ENCODE measurements around the gene MSMO1. TPM values are rescaled to one million over a fixed set of nuclear protein-coding genes. Genes with fewer than 3 reads are reported as not detected.

Gene MSMO1
- total and polyA plus RNA-seq, 11 donors = 6.0 to 28.4 (median 13.2) TPM

DNA sequence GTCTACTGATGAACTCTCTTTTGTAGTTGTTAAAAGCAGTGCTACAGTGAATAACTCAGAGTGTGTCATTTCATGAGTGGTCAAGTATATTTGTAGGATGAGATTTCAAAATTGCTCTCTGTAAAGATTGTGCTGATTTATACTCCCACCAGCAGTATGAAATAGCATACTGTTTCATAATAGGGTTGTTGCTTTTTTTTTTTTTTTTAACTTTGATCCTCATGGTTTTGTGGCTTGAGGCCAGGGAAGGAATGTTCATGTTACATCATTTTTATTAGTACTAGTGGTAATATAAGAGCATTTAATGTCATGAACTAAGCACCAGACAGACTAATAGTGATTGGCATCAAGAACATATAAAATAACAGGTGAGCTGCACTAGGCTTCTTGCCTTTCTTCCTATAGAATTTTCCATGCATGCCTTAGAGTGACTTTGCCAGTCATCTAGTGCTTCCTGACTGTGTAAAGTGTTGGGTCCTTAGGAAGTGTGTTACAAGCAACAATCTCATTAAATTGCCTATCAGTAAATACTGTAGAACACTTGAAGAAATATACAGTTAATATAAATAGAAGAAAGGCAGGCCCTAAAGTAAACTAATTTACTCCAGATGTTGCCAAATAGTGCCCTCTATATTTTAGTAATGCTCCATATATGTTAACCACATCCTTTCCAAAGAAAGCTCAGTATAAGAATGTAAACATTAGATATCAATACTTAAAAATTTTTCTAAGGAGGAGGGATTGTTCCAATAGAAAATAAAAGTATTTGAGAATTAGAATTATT, 38.6 kb upstream of the MSMO1 start:
- ATAC-seq = peak in 1 of 4 donors; percentile 55
- Histone ChIP-seq H3K27ac (no peak overlapping the region), H3K4me3 (no peak overlapping the region), H3K36me3 (no peaks in the 10 kb centered on the region), H3K27me3 (no peaks in the 10 kb centered on the region), H3K9me3 (no peaks in the 10 kb centered on the region), H3K4me1 (peaks cover 0 to 35% (median 0%) of the 10 kb centered on the region in 12 donors)
- TF ChIP-seq, protein P1, sequence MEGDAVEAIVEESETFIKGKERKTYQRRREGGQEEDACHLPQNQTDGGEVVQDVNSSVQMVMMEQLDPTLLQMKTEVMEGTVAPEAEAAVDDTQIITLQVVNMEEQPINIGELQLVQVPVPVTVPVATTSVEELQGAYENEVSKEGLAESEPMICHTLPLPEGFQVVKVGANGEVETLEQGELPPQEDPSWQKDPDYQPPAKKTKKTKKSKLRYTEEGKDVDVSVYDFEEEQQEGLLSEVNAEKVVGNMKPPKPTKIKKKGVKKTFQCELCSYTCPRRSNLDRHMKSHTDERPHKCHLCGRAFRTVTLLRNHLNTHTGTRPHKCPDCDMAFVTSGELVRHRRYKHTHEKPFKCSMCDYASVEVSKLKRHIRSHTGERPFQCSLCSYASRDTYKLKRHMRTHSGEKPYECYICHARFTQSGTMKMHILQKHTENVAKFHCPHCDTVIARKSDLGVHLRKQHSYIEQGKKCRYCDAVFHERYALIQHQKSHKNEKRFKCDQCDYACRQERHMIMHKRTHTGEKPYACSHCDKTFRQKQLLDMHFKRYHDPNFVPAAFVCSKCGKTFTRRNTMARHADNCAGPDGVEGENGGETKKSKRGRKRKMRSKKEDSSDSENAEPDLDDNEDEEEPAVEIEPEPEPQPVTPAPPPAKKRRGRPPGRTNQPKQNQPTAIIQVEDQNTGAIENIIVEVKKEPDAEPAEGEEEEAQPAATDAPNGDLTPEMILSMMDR (IDR thresholded peaks at IDR 0.05) = no peak
- TF ChIP-seq POLR2A (IDR thresholded peaks at IDR 0.05) = no peak
- DNase-seq = no peak
- intact Hi-C loops (cut with DNase I) = no loop called here

DNA sequence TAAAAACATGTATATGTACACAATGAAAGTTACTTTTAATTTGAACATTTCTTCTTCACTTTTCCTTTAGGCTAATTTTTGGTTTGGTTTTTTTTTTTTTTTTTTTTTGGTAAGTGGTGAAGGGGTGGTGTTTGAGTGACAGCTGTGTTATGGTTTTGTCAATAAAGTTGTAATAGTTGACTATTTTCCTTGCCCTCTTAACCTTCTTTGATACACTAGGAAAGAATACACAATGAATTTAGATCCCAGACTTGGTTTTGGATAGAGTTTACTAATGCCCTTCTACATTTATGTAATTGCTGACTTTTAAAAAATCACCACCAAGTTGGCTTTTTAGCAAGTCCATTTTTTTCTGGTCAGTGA, 38.1 kb upstream of the MSMO1 start:
- Histone ChIP-seq H3K4me1 (peaks cover 0 to 41% (median 0%) of the 10 kb centered on the region in 12 donors), H3K27ac (no peak overlapping the region), H3K9me3 (no peaks in the 10 kb centered on the region), H3K27me3 (no peaks in the 10 kb centered on the region), H3K4me3 (no peak overlapping the region), H3K36me3 (no peaks in the 10 kb centered on the region)
- ATAC-seq = no peak
- DNase-seq = no peak
- intact Hi-C loops (cut with DNase I) = no loop called here
- TF ChIP-seq, protein P1 (IDR thresholded peaks at IDR 0.05) = no peak
- TF ChIP-seq POLR2A (IDR thresholded peaks at IDR 0.05) = no peak

- Histone ChIP-seq H3K4me3 (no peak overlapping the region), H3K27ac (no peak overlapping the region), H3K27me3 (no peaks in the 10 kb centered on the region), H3K36me3 (peaks cover 0 to 13% (median 9%) of the 10 kb centered on the region in 9 donors), H3K4me1 (peaks cover 0 to 36% (median 0%) of the 10 kb centered on the region in 12 donors), H3K9me3 (no peaks in the 10 kb centered on the region)
- 90 to 96% (median 94%) methylated on average over 6 of the region's 6 CpGs for whole genome bisulfite sequencing, 4 donors
- intact Hi-C loops (cut with DNase I) = no loop called here
- TF ChIP-seq, protein P1 (IDR thresholded peaks at IDR 0.05) = no peak
- no peak for TF ChIP-seq POLR2A (IDR thresholded peaks at IDR 0.05)
- no peak for DNase-seq
- ATAC-seq = no peak
Observed at GRCh38 chr4:165293061-165293460, 34.4 kb upstream of the MSMO1 start.

- intact Hi-C loops (cut with DNase I) = no loop called here
- H3K4me3 ChIP-seq = no peak overlapping the region
- H3K36me3 ChIP-seq = peaks cover 0 to 19% (median 11%) of the 10 kb centered on the region in 9 donors
- DNase-seq (no peak), ATAC-seq (no peak)
- H3K4me1 ChIP-seq = peaks cover 0 to 28% (median 0%) of the 10 kb centered on the region in 12 donors
- WGBS, 4 donors = 75 to 86% (median 85%) methylated on average over 2 of the region's 2 CpGs
- H3K9me3 ChIP-seq = no peaks in the 10 kb centered on the region
- peak overlapping the region in 1 of 12 donors; percentile 34 for H3K27ac ChIP-seq
- H3K27me3 ChIP-seq = no peaks in the 10 kb centered on the region
- no peak for TF ChIP-seq POLR2A (IDR thresholded peaks at IDR 0.05)
- TF ChIP-seq, protein P1 (IDR thresholded peaks at IDR 0.05) = no peak
Observed at GRCh38 chr4:165293927-165294649, 33.4 kb upstream of the MSMO1 start.

Measured in heart left ventricle (tissue), 16 donors.